ENCODE measurements around the gene RAB3GAP1. TPM values are rescaled to one million over a fixed set of nuclear protein-coding genes. Genes with fewer than 3 reads are reported as not detected.
"Not testable (repeated sequence)": the region's sequence is repeated elsewhere in the genome, so short reads cannot be mapped to it uniquely, and the experiment has no call there.

Gene RAB3GAP1
- polyA plus RNA-seq, 5 donors = 47.7 to 66.2 (median 63.4) TPM

DNA sequence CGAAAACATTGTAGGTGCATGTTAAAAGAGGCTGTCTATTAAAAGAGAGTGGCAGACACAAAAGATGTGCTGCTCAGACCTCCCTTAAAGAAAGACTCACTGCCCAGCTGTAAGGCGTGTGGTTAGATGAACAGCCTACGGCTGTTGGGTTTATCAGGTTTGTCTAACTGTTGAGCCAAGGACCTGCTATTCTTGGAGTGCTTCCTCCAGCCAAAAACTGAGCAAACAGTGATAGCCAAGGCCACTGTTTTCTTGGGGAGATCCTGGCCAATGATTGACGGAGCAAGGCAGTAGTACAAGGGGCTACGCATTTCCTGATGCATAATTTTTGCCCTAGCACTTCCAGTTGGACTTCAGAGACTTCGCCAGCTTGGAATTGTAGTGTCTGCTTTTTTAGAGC, 1.4 kb upstream of the RAB3GAP1 start:
- no peak for DNase-seq

DNA sequence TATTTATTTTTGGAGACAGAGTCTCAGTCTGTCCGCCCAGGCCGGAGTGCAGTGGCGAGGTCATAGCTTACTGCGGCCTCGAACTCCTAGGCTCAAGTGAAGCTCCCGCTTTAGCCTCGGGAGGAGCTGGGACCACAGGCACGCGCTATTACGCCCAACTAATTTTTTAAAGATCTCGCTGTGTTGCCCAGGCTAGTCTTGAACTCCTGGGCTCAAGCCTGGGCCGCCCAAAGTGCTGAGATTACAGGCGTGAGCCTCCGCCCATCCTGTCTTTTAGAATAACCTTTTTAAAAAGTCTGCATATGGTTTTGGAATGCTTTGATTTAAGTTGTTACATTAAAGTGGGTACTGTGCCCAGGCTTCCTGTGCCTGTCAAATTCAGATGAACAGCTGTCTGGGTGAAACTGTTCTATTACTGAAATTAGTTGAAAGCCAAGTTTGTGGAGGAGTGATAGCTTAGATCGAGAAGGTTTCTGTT, 944 bp downstream of the RAB3GAP1 start:
- no peak for DNase-seq

DNA sequence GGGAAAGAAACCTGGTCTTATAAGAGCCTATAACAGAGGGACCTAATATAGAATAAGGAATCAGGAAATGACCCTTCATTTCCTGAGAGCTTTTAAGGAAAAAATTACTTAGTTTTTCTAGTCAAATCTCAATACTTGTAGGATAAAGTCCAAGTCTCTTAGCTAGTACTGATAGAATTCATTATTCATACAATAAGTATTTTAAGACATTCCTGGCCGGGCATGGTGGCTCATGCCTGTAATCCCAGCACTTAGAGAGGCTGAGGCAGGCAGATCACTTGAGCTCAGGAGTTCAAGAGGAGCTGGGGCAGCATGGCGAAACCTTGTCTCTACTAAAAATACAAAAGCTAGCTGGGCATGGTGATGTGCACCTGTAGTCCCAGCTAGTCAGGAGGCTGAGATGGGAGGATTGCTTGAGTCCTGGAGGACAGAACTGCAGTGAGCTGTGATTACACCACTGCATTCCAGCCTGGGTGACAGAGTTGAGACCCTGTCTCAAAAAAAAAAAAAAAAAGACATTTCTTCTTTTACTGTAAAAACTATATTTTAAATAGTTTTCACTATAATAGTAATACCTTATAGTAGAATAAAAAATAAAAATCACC, 3.2 kb downstream of the RAB3GAP1 start:
- DNase-seq = no peak

DNA sequence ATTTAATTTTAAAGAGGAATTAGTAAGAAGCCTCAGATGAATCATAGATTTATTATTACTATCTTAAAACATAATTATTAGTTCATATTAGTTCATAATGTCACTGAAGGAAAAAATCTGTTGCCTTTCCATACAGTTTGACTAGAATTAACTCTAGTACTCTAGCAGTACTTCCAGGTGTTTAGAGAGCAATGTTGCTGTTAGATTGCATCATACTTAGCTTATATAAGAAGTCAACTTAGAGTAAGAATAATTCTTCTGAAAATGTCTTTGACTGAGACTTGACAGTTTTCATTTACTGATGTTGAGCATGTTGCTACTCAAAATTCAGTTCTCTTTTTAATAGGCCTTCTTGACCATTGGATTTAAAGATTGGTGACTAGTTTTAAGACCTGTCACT, 4.7 kb downstream of the RAB3GAP1 start:
- no peak for DNase-seq

DNA sequence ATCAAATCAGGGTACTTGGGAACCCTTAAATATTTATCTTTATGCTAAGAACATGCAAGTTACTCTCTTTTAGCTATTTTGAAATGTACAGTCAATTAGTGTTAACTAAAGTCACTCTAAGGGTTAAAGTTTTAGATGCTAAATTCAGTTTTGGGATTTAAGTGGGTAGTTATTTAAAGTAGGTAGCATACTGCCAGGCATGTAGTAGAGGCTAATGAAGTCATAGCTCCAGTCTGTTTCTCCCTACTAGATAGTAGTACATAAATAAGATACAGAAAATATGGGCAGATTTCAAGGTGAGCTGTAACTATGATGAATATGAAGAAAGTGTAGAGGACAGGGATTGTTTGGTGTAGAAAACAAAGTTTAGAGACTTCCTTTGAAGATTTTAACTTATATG, 7.5 kb downstream of the RAB3GAP1 start:
- DNase-seq = no peak

DNA sequence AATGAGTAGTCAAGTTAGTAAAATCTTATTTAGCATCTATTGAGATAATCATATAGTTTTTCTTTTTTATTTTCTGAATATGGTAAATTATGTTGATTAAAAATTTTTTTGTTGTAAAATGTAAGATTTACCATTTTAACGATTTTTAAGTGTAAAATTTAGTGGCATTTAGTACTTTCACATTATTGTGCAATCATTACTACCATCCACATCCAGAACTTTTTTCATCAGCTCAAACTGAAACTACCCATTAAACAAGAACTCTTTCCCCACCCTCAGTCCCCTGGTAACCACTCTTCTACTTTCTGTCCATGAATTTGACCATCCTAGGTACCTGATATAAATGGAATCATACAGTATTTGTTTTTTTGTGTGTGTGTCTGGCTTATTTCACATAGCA, 11.1 kb downstream of the RAB3GAP1 start:
- no peak for DNase-seq

DNA sequence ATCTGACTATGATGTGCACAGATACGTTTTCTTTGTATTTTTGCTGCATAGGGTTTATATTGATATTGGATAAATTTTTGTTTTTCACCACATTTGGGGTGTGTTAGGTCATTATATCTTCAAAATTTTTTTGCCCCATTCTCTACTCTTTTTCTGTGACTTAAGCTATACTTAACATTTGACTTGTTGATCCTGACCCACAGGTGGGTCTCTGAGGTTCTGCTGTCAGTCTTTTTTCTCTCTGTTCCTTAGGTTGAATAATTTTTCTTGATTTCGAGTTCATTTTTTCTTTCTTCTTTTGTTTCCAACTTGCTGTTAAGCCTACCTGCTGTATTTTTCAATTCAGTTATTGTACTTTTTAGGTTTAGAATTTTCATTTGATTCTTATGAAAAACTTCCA, 12.1 kb downstream of the RAB3GAP1 start:
- no peak for DNase-seq

DNA sequence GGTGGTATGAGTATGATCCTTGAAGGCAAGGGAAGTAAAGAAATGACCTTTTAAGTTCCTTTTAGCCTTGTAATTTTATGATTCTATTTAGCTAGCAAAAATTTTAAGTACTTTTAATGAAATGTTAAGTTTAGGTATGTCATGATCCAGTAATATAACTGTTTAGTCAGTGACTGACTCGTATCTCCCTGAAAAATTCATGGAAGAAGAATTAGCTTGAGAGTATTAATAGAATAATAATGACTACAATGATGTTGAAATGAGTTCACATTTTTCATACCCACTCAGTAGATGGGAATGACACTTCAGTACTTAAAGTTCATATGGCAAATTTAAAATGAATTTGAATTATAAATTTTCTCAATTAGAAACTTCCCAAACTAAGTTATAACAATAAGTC, 14.6 kb downstream of the RAB3GAP1 start:
- DNase-seq = no peak

DNA sequence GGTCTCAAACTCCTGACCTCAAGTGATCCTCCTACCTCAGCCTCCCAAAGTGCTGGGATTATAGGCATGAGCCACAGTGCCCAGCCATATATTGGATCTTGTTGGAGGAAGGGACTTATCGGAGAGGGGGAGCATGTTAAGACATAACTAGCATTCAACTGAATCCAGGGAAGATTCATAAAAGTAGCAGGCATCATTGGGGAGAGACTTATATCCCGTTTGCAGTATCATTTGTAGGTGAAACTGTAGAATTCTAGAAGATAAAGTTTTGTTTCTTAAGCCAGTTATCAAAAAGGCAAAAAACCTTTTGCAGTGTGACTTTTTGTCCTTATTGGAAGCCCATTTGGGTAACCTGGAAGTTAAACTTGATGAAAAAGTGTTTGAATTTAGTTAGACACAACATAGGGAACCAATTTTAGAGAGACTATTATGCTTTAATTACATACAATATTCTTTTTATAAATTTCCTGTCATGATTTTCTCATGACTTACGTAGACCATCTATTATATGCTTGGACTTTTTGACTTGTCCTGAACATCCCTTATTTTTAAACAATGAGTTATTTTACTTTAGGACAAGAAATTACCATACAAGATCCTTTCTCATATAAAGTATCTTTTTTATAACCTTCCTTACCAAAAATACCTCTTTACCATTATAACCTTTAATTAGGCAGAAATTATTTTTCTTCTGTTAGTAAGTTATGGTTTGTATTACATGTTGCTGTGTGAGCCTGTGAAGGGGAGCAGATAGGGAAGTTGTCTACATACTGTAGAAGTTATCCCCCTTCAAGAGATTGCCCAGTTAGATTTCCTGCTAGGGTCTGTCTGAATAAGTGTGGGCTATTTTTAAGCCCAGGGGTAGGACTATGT, 20.3 kb downstream of the RAB3GAP1 start:
- DNase-seq = no peak

DNA sequence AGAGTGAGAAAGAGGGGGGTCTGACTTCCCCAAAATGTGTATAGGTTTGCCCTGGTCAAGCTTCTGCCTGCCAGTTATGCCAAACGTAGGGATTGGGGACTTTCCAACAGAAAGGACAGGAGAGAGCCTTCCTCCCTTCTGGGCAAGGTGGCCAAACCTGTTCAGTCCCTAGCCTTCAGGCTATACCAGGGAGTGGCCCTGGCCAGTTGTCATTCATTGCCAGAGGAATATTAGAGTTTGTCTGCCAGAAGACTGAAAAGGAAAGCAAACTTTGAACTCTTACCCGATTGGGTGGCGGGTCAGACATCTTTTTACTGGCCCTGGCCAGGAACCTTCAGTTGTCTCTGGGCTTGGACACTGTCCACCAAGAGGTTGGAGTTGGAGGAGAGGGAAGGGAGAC, 22.1 kb downstream of the RAB3GAP1 start:
- no peak for DNase-seq

DNA sequence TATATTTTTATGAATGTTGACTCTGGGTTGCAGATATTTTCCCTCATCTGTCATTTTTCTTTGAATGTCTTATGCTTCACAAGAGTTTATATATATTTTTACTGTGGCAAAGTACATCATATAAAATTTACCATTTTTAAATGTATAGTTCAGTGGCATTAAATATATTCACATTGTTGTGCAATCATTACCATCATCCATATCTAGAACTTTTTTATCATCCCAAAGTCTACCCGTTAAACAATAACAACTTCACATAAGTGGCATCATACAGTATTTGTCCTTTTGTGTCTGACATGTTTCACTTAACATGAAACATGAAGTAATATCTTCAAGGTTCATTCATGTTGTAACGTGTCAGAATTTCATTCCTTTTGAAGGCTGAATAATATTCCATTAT, 24.5 kb downstream of the RAB3GAP1 start:
- no peak for DNase-seq

DNA sequence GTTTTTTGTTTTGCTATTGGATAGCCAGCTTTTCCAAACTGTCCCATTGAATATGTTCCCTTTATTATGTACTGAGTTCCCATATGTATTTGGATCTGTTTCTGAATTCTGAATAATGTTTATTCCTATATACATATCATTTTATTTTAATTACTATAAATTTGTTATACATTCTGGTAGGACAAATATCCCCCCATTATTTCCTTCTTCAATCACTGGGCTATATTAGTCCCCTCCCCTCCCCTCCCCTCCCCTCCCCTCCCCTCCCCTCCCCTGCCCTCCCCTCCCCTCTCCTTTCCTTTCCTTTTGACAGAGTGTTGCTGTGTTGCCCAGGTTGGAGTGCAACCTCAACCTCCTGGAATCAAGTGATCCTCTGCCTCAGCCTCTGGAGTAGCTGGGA, 26.3 kb downstream of the RAB3GAP1 start:
- no peak for DNase-seq

DNA sequence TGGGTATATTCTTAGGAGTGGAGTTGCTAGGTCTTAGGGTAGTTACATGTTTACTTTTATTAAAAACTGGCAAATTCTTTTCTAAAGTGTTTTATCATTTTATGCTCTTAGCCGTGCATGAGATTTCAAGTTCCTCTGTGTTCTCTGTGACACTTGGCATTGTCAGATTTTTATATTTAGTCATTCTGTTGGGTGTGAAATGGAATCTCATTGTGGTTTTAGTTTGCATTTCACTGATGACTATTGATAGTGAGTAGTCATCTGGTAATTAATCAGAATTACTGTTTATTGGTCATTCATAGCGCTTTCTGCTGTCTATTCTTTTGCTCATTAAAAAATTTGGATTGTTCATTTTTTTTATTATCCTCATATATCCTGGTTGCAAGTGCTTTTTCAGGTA, 34.1 kb downstream of the RAB3GAP1 start:
- DNase-seq = no peak

DNA sequence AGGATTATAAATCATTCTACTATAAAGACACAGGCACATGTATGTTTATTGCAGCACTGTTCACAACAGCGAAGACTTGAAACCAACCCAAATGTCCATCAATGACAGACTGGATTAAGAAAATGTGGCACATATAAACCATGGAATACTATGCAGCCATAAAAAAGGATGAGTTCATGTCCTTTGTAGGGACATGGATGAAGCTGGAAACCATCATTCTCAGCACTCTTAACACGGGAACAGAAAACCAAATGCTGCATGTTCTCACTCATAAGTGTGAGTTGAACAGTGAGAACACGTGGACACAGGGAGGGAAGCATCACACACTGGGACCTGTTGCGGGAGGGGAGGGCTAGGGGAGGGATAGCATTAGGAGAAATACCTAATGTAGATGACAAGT, 37.5 kb downstream of the RAB3GAP1 start:
- DNase-seq = not testable (repeated sequence)

DNA sequence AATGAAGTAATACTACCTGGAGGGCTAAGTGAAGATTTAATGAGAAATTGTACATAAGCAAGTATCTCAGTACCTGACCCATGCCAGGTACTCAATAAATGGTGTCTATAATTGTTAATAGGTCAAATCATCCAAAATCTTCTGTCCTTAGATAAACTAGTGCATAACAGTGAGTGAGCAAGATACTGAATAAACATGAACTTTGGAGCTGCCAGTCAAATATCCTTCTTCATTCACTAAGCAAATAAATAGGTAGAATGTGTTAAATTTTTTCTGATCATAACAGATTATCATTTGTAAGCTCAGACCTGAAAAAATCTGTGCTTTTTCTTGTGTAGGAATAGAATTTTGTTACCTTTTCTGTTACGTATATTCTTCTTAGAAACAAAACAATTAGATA, 39.6 kb downstream of the RAB3GAP1 start:
- DNase-seq = no peak

DNA sequence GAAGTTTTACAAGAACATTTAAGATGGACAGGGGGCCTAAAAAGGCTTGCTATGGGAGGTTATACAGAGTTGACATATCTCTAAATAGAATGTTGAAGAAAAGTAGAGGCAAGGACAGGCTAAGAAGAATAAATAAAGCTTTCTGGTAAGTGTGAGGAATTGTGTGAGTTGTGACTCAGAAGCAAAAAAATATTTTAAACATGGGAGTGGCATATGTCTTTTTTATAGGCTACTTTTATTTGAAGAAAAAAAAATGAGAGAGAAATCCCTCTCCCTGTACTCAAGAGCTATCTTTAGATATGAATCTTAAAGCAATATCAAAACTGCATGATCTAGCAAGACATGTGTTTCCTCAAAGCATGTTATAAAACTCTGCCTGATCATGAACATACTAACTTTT, 41.1 kb downstream of the RAB3GAP1 start:
- DNase-seq = no peak

DNA sequence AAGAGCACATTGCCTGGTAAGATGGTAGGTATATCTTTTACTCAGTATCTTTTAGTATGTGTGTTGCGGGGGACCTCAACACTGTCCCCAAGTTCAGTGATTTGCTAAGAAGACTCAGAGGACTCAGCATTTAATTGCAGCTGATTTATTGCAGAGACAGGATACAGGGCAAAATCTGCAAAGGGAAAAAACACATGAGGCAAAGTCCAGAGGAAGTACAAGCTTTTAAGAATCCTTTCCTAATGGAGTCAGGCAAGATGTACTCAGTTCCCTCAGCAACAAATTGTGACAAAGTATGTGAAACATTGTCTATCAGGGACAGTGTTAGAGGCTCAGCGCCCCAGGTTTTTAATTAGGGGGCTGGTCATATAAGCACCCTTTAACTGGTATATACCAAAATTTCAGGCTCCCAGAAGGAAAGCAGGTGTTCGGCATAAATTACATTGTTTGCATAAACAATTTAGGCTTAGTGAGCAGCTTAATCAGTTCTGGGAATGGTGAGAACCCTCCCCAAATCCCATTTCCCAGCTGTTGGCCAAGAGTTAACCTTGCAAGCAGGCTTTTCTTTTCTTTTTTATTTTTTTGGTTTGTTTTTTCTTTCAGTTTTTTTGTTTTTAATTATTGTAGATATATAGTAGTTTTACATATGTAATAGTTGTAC, 41.7 kb downstream of the RAB3GAP1 start:
- no peak for DNase-seq

DNA sequence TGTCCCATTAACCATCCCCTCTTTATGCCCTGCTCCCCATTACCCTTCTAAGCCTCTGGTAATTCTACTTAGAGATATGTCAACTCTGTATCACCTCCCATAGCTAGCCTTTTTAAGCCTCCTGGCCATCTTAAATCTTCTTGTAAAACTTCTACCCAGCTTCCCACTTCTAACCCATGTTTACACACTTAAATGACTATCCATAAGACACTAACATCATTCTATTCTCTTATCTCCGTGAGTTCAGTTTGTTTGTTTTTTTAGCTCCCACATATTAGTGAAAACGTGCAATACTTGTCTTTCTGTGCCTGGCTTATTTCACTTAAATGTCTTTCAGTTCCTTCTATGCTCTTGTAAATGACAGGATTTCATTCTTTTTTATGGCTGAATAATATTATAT, 42.4 kb downstream of the RAB3GAP1 start:
- no peak for DNase-seq

DNA sequence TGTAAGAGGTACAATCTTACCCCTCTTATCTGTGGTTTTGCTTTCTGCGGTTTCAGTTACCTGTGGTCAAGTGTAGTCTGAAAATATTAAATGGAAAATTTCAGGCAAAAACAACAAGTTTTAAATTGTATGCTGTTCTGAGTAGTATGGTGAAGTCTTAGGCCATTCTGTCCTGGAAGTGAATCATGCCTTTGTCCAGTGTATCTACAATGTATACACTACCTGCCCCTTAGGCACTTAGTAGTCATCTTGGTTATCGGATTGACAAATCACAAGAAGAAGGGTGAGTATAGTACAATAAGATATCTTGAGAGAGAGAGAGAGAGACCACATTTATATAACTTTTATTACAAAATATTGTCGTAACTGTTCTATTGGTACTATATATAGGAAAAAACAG, 43.5 kb downstream of the RAB3GAP1 start:
- DNase-seq = no peak

DNA sequence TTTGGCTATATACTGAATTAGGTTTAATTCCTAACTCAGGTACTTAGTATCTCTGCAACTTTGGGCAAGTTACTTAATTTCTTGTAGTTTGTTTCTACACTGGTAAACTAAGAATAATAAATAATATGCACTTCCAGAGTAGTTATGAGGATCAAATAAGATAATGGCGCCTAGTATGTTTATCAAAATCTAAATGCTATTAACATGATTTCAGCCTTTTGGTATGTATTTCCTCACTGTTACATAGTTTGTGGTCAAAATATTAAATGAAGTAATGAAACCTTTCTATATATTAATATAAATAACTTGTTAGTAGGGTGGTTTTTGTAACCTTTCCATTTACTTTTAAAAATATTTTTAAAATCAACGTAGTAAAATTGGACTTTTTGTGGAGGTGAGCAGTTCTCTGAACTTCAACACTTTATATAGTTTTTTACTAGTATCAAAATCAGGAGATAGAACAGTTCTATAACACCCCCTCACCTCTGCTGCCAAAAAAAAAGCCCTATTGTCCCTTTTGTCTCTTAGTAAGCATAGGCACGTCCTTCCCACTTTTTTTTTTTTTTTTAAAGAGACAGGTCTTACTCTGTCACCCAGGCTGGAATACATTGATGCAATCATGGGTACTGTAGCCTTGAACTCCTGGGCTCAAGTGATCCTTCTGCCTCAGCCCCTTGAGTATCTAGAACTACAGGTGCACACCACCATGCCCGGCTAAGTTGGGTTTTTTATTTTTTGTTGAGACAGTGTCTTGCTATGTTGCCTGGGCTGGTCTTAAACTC, 44.8 kb downstream of the RAB3GAP1 start:
- no peak for DNase-seq

DNA sequence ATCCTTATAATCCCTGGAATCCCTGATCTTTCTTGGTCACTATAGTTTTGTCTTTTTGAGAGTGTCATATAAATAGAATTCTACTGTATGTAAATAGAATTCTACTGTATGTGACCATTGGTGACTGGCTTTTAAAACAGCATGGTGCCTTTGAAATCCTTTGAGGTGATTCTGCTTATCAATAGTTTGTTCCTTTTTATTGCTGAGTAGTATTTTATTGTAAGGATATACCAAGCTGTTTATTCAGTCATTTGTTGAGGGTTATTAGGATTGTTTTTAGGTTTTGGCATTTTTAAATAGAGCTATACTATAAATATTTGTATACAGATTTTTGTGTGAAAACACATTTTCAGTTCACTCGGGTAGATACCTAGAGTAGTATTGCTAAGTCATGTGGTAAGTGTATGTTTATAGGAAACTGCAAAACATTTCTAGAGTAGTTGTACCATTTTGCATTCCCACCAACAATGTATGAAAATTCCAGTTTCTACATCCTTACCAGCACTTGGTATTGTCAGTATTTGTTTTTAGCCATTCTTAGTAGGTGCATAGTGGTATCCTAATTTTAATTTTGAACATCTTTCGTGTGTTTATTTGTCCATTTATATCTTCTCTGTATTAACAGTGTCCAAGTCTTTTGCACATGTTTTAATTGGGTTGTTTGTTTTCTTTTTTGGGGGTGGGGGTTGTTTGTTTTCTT, 45.6 kb downstream of the RAB3GAP1 start:
- DNase-seq = no peak

Data from right lung (tissue), 5 donors.